PC-3 (cell line): ENCODE data around the gene DNAJB11.

Source experiments
- EZH2 ChIP-seq: fragments of 300-600 bp; sonication (generic); IDR thresholded peaks from one replicate; pipeline ENCODE4 v1.6.1; 2017; ENCODE audit warnings: antibody characterized with exemption, mild to moderate bottlenecking, low read length; ENCODE audit not compliant: unreplicated experiment
- EZH2phosphoT487 ChIP-seq: fragments of 300-600 bp; sonication (generic); IDR thresholded peaks from 2 replicates; pipeline ENCODE4 v1.6.1; 2018; ENCODE audit warnings: mild to moderate bottlenecking, antibody characterized with exemption, low read length, borderline replicate concordance
- TF ChIP-seq, protein P1 (sequence below): fragments of 300-600 bp; sonication (generic); conservative IDR thresholded peaks from 2 replicates; pipeline ENCODE4 v1.5.1; 2017; ENCODE audit warnings: antibody characterized with exemption, low read depth, mild to moderate bottlenecking, low read length

DNA sequence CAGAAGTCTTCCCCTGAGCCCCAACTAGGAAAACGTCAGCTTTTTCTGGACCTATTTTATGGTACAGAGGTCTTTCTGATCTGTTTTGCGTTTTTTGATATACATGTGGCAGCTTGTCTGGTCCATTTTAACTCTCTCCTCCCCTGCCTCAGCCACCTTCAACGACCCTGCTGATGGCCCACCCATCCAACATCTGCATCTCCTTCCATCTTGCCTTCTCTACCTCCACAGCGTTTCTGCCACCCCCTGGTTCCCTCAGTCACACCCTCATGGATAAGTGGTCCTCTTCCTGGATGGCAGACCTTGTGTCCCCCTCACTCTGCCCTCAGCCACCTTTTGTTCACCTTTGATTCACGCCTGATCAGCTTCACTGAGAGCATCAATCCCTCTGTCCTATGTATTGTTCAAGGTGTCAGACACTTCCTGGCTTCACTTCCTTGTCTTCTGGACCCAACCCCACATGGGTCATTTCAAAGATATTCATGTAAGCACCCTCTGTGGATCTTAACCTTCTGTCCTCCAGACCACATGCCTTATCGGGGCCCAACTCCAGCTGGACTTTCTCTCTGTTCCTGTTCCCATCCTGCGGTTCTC is 55.8 kb downstream of the DNAJB11 start:
- TF ChIP-seq, protein P1, sequence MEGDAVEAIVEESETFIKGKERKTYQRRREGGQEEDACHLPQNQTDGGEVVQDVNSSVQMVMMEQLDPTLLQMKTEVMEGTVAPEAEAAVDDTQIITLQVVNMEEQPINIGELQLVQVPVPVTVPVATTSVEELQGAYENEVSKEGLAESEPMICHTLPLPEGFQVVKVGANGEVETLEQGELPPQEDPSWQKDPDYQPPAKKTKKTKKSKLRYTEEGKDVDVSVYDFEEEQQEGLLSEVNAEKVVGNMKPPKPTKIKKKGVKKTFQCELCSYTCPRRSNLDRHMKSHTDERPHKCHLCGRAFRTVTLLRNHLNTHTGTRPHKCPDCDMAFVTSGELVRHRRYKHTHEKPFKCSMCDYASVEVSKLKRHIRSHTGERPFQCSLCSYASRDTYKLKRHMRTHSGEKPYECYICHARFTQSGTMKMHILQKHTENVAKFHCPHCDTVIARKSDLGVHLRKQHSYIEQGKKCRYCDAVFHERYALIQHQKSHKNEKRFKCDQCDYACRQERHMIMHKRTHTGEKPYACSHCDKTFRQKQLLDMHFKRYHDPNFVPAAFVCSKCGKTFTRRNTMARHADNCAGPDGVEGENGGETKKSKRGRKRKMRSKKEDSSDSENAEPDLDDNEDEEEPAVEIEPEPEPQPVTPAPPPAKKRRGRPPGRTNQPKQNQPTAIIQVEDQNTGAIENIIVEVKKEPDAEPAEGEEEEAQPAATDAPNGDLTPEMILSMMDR, result no peak
- no peak for TF ChIP-seq EZH2
- TF ChIP-seq EZH2phosphoT487, result no peak
